HFFc6 (cell line): Measurements from ENCODE around the gene HMGCL. TPM values are rescaled to one million over a fixed set of nuclear protein-coding genes. Genes with fewer than 3 reads are reported as not detected.
A peak's percentile ranks its signal among the peaks of the same experiment; 100 is the strongest.

ENCODE experiments used
- DNase-seq: peaks from one replicate; pipeline ENCODE4 v3.0.0-alpha.2; 2018
- H3K27ac Mint-ChIP-seq: 2 replicates; pipeline ENCODE4 v1.8.0; 2020; ENCODE audit warnings: mild to moderate bottlenecking, mixed read lengths
- H3K27me3 Mint-ChIP-seq: 2 replicates; pipeline ENCODE4 v1.8.0; 2021; ENCODE audit warnings: mild to moderate bottlenecking, moderate library complexity, mixed read lengths; ENCODE audit not compliant: insufficient read depth
- H3K36me3 Mint-ChIP-seq: 2 replicates; pipeline ENCODE4 v1.8.0; 2021; ENCODE audit warnings: low read depth, mixed read lengths
- H3K4me1 Mint-ChIP-seq: 2 replicates; pipeline ENCODE4 v1.8.0; 2020; ENCODE audit warnings: low read depth, mixed read lengths
- H3K4me3 Mint-ChIP-seq: 2 replicates; pipeline ENCODE4 v1.8.0; 2020; ENCODE audit warnings: mild to moderate bottlenecking, moderate library complexity, mixed read lengths
- H3K9me3 Mint-ChIP-seq: 2 replicates; pipeline ENCODE4 v1.8.0; 2020; ENCODE audit warnings: mild to moderate bottlenecking, mixed read lengths
- total RNA-seq, 6 experiments: library from RNA; stranded (reverse); fragmentation: NEBNext Ultra II Directional; extraction: Animal tissue kit (Norgen Biotek cat#: 25700); gene quantifications; 2 replicates in 1 of 6; 3 replicates in 5 of 6; pipeline ENCODE4 v1.2.3, GENCODE V29; 2021
- TF ChIP-seq, protein P1 (sequence below): fragments of 200-600 bp; sonication (generic); IDR thresholded peaks from 2 replicates; pipeline ENCODE4 v1.5.0; 2021; ENCODE audit warnings: antibody characterized with exemption, mild to moderate bottlenecking

HMGCL gene
- total RNA-seq, 6 experiments from 2014 or later: 20.2 to 22.9 (median 21.7) TPM

- Mint-ChIP-seq H3K4me1 (peaks cover 17% of the 10 kb centered on the region), H3K36me3 (no peaks in the 10 kb centered on the region; the same call in 1 of the 2 replicates), H3K9me3 (no peaks in the 10 kb centered on the region), H3K4me3 (peak overlapping the region; percentile 100), H3K27me3 (no peaks in the 10 kb centered on the region), H3K27ac (peak overlapping the region; percentile 96)
- TF ChIP-seq, protein P1, sequence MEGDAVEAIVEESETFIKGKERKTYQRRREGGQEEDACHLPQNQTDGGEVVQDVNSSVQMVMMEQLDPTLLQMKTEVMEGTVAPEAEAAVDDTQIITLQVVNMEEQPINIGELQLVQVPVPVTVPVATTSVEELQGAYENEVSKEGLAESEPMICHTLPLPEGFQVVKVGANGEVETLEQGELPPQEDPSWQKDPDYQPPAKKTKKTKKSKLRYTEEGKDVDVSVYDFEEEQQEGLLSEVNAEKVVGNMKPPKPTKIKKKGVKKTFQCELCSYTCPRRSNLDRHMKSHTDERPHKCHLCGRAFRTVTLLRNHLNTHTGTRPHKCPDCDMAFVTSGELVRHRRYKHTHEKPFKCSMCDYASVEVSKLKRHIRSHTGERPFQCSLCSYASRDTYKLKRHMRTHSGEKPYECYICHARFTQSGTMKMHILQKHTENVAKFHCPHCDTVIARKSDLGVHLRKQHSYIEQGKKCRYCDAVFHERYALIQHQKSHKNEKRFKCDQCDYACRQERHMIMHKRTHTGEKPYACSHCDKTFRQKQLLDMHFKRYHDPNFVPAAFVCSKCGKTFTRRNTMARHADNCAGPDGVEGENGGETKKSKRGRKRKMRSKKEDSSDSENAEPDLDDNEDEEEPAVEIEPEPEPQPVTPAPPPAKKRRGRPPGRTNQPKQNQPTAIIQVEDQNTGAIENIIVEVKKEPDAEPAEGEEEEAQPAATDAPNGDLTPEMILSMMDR: no peak
- DNase-seq: no peak
Observed at GRCh38 chr1:23824711-23825075, 536 bp downstream of the HMGCL start.

DNA sequence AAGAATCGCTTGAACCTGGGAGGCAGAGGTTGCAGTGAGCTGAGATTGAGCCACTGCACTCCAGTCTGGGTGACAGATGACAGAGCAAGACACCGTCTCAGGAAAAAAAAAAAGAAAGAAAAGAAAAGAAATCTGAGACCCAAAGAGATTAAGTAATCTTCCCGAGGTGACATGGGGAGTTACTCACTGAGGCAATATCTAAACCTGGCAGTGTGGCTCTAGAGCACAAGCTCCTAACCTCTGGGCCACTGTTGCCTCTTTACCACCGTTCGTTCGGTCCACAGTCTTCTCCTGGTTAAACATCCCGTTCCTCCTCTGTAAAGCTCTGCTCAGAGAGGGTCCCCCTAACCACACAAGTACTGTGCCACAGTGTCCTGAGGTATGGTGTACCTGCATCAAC lies 1.5 kb downstream of the HMGCL start:
- no peak overlapping the region for H3K27ac Mint-ChIP-seq
- TF ChIP-seq, protein P1: no peak
- H3K4me1 Mint-ChIP-seq: peaks cover 17% of the 10 kb centered on the region
- H3K4me3 Mint-ChIP-seq: peak overlapping the region; percentile 100
- H3K27me3 Mint-ChIP-seq: no peaks in the 10 kb centered on the region
- H3K36me3 Mint-ChIP-seq: no peaks in the 10 kb centered on the region; the same call in 1 of the 2 replicates
- no peaks in the 10 kb centered on the region for H3K9me3 Mint-ChIP-seq
- no peak for DNase-seq

- DNase-seq: no peak
- Mint-ChIP-seq H3K4me1 (no peaks in the 10 kb centered on the region), H3K27ac (no peak overlapping the region), H3K36me3 (no peaks in the 10 kb centered on the region), H3K27me3 (no peaks in the 10 kb centered on the region), H3K4me3 (no peak overlapping the region), H3K9me3 (no peaks in the 10 kb centered on the region)
- TF ChIP-seq, protein P1: no peak
Observed at GRCh38 chr1:23817633-23818032, 7.6 kb downstream of the HMGCL start.

- H3K4me1 Mint-ChIP-seq: no peaks in the 10 kb centered on the region
- no peak overlapping the region for H3K4me3 Mint-ChIP-seq
- H3K36me3 Mint-ChIP-seq: no peaks in the 10 kb centered on the region
- H3K27ac Mint-ChIP-seq: no peak overlapping the region
- no peak for DNase-seq
- TF ChIP-seq, protein P1: no peak
- H3K9me3 Mint-ChIP-seq: no peaks in the 10 kb centered on the region
- no peaks in the 10 kb centered on the region for H3K27me3 Mint-ChIP-seq
Observed at GRCh38 chr1:23816906-23817305, 8.3 kb downstream of the HMGCL start.

DNA sequence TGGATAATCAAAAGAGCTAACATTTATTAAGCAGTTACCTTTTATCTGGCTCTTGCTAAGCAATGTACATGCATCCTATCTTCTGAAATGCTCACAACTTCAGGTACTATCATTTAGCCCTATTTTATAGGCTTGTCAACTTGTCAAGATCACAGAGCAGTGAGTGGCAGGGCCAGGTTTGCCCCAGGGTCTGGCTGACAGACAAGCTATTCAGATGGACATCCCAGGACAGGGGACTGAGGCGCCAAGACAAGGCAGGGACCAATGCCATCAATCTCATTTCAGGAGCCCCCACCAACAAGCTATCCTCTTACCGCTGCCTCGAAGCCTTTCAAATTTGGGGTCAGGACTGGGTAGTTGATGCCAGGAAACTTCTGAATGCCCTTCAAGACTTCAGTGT lies 8.9 kb downstream of the HMGCL start:
- Mint-ChIP-seq H3K27ac (no peak overlapping the region), H3K4me1 (no peaks in the 10 kb centered on the region; the same call in 1 of the 2 replicates), H3K27me3 (no peaks in the 10 kb centered on the region), H3K36me3 (no peaks in the 10 kb centered on the region), H3K9me3 (no peaks in the 10 kb centered on the region), H3K4me3 (no peak overlapping the region)
- TF ChIP-seq, protein P1: no peak
- no peak for DNase-seq

GRCh38 chr1:23814016-23814415 lies 11.2 kb downstream of the HMGCL start:
- no peak overlapping the region for H3K27ac Mint-ChIP-seq
- no peak for DNase-seq
- no peaks in the 10 kb centered on the region for H3K27me3 Mint-ChIP-seq
- H3K9me3 Mint-ChIP-seq: no peaks in the 10 kb centered on the region
- no peaks in the 10 kb centered on the region for H3K36me3 Mint-ChIP-seq
- TF ChIP-seq, protein P1: no peak
- H3K4me3 Mint-ChIP-seq: no peak overlapping the region
- H3K4me1 Mint-ChIP-seq: peaks cover 8% of the 10 kb centered on the region; the same call in 1 of the 2 replicates
